HFF-Myc (cell line): ENCODE results near the gene CPNE7.
"Not testable (repeated sequence)": the region's sequence is repeated elsewhere in the genome, so short reads cannot be mapped to it uniquely, and the experiment has no call there.

Experiments used
- DNase-seq: peaks from one replicate; pipeline ENCODE4 v3.0.0-alpha.2; 2011; ENCODE audit warnings: low read depth; ENCODE audit errors: extremely low read depth
- H3K4me3 ChIP-seq: replicated peaks from 2 replicates; pipeline ENCODE4 v1.5.1; 2011; ENCODE audit warnings: low read depth, mild to moderate bottlenecking, control low read depth, low read length
- CTCF ChIP-seq: IDR thresholded peaks from 2 replicates; pipeline ENCODE4 v1.5.1; 2012; ENCODE audit warnings: mild to moderate bottlenecking, low read depth, low read length, control low read depth; ENCODE audit errors: missing control alignments

The CPNE7 gene

DNA sequence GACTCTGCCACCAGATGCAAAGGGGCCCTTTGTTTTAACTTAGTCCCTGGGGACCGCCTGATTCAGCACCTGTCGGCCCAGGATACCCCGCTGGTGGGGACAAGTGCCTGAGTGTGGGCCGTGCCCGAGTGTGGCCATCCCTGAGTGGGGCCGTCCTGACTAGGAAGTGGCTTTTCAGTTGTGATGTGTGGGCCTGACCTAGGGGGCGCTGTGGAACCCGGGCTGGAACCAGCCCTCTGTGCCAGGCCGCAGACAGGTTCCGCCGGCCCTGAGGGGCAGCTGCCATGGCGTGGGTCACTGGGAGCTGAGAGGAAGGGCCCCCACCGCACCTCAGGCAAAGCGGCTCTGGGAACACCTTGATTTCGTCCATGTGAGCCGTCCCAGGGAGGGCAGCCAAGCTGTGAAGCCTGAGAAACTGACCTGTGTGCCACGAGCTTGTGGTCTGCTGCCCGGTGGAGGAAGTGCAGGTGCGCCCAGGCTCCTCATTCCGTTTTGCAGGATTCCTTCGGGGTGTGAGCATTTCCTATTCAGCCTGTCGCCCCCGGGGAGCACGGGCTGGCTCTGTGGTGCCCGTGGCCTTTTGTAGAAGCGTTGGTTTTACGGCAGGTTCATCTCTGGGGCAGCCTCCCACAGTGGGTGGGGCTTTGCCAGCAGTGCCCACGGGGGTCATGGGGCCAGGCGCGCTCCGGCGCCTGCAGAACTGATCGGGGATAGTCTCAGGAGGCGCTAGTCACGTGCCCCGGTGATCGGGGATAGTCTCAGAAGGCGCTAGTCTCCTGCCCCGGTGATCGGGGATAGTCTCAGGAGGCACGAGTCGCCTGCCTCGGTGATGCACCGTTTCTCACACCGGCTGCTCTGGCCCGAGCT, 9.8 kb upstream of the CPNE7 start:
- TF ChIP-seq CTCF, result peak; percentile 71
- H3K4me3 ChIP-seq, result no peak overlapping the region
- no peak for DNase-seq

DNA sequence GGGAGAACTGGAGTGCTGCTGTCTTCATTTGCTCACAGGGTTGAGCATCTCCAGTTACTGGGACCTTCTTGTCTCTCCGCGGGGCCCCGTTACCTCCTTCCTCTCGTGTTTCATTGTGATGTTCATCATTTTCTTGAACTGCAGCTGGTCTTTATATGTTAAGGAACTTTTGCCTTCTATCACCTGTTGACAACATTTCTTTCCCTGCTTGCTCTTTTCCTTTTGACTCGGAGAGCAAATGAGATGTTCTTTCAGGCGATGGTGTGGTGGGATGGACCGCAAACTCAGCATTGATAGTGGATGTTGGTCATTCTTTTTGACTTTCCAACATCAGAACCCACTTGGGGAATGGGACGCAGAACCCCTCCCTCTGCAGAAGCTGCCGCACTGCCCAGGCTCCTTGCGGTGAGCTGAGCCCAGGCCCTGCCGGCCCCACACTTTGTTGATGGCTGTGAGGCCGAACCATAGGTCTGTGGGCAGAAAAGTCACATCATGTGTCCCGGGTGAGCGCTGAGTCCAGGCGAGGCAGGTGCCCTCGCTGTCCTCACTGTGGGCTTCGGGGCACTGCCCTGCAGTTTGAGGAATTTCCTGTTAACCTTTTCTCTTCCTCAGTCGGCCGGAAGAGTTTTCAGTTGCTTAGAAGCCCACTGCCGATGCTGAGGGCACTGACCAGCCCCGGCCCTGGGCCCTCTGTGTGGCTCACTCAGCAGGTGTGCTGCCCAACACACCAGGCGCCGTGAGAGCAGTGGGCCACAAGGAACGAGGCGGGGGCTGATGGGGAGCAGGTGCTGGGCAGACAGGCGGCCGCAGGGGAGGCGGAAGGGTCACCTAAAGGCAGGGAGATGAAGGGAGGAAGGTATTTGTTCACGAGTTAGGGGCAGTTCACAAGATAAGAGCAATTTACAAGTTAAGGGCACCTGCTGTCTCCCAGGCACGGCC, 7.6 kb upstream of the CPNE7 start:
- TF ChIP-seq CTCF, result no peak
- no peak overlapping the region for H3K4me3 ChIP-seq
- no peak for DNase-seq

DNA sequence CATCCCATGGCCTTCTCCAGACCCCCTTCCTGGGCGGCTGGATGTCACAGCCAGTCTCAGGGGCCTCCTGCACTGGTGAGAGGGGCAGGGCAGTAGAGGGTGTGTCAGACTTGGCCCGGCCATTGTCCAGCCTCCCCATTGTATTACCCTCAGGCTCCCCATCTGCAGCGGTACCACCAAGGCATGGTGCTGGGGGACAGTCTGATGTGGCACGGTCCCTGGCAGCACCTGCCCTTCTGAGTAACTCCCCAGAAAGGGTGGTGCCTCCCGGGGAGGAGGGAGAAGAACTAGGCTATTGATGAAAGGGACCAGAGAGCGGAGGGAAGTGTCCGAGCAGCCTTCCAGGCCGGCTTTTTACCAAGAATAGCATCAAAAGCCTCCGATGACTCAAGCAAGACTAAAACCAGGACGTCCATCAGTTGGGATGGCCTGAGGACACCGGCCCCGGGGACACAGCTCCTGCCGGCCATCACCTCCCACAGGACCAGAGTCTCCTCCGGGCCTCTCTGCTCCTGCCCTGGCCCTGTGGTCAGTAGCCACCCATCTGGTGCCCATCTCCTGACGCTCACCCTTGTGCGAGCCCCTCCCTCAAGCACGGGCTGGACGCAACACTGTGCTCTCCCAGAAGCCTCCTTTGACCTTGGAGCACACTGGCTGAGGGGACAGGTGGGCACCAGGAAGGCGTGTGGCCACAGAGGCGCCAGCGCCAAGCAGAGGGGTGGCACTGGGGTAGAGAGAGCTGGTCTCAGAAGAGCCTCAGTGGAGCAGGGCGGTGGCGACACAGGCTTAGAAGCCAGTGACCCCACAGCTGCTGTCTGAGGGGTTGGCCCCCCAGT, 5.8 kb upstream of the CPNE7 start:
- no peak for TF ChIP-seq CTCF
- no peak overlapping the region for H3K4me3 ChIP-seq
- DNase-seq, result no peak

GRCh38 chr16:89570342-89570923, 5.1 kb upstream of the CPNE7 start:
- no peak for TF ChIP-seq CTCF
- no peak overlapping the region for H3K4me3 ChIP-seq
- no peak for DNase-seq

DNA sequence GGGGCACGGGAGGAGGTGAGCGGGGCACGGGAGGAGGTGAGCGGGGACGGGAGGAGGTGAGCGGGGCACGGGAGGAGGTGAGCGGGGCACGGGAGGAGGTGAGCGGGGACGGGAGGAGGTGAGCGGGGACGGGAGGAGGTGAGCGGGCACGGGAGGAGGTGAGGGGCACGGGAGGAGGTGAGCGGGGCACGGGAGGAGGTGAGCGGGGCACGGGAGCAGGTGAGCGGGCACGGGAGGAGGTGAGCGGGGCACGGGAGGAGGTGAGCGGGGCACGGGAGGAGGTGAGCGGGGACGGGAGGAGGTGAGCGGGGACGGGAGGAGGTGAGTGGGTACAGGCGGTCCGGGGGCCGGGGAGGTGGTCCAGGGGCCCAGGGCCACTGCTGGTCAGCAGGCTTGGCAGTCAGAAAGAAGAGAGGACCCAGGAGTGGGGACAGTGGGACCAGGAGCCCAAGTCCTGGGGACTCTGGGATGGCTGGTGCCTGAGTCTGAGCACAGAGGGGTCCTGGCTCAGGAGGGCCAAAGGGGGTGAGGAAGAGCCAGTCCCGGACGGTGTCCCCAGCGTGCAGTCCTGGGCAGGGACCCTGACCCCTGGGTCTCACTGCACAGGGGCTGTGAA, 4.5 kb upstream of the CPNE7 start:
- H3K4me3 ChIP-seq, DNase-seq: not testable (repeated sequence)

DNA sequence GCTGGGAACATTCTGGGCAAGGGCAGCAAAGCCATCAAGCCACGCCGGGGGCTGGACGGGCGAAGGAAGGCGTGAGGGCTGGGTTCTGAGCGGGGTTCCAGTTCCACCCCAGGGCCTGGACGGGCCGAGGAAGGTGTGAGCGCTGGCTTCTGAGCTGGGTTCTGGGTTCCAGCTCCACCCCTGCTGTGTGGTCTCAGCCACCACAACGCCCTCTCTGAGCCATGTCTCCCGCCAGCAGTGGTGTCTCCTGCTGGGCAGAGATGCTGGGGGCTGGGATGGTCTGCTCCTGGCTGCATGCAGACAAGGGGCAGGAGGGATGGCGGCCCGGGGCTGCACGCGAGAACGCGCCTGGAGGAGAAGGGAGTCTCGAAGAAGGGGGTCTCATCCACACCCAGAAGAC, 3.9 kb upstream of the CPNE7 start:
- H3K4me3 ChIP-seq, result no peak overlapping the region
- no peak for TF ChIP-seq CTCF
- no peak for DNase-seq
